ENCODE data around the gene PDE2A. TPM values are rescaled to one million over a fixed set of nuclear protein-coding genes. Genes with fewer than 3 reads are reported as not detected.

Gene PDE2A
- total and polyA plus RNA-seq, 2 of the 4 experiments (the other 2 are of a cell fraction), result 0.02 TPM; not detected in 1

GRCh38 chr11:72537051-72537450 is 137.2 kb downstream of the PDE2A start:
- no CpG with 5 or more reads among the region's 2 CpGs for WGBS, 2 experiments (ENCODE audit: extremely low coverage in 2 of 2, insufficient read length in 1 of 2)
- no peak for TF ChIP-seq SMC3 (IDR thresholded peaks at IDR 0.05; ENCODE audit: low read depth, low read length)
- no peak for TF ChIP-seq CHD1 (IDR thresholded peaks at IDR 0.05; ENCODE audit: low read depth, low read length)
- no peak for TF ChIP-seq MAZ (IDR thresholded peaks at IDR 0.05; ENCODE audit: borderline replicate concordance, low read depth, low read length)
- TF ChIP-seq MAFK (IDR thresholded peaks at IDR 0.05; ENCODE audit: low read depth, low read length), result no peak
- TF ChIP-seq, protein P1, sequence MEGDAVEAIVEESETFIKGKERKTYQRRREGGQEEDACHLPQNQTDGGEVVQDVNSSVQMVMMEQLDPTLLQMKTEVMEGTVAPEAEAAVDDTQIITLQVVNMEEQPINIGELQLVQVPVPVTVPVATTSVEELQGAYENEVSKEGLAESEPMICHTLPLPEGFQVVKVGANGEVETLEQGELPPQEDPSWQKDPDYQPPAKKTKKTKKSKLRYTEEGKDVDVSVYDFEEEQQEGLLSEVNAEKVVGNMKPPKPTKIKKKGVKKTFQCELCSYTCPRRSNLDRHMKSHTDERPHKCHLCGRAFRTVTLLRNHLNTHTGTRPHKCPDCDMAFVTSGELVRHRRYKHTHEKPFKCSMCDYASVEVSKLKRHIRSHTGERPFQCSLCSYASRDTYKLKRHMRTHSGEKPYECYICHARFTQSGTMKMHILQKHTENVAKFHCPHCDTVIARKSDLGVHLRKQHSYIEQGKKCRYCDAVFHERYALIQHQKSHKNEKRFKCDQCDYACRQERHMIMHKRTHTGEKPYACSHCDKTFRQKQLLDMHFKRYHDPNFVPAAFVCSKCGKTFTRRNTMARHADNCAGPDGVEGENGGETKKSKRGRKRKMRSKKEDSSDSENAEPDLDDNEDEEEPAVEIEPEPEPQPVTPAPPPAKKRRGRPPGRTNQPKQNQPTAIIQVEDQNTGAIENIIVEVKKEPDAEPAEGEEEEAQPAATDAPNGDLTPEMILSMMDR (conservative IDR thresholded peaks at IDR 0.05; ENCODE audit: low read depth, low read length), result no peak
- no peak for TF ChIP-seq BHLHE40 (IDR thresholded peaks at IDR 0.05; ENCODE audit: low read depth, low read length)
- TF ChIP-seq CEBPB (IDR thresholded peaks at IDR 0.05; ENCODE audit: low read depth, low read length), result no peak
- no peaks in the 10 kb centered on the region for H4K20me1 ChIP-seq (ENCODE audit: insufficient read depth, low read length)
- ATAC-seq (ENCODE audit: low read depth) (no peak), DNase-seq (no peak)
- POLR2A ChIA-PET (ENCODE audit: unreplicated experiment), result no interaction called here
- H3K23ac ChIP-seq (ENCODE audit: low read depth, low read length), result no peak overlapping the region
- H3K14ac ChIP-seq (replicated peaks; ENCODE audit: low read depth, low read length), result no peak overlapping the region
- H2BK5ac ChIP-seq (ENCODE audit: low read depth, low read length, poor library complexity, severe bottlenecking), result no peak overlapping the region
- H2BK20ac ChIP-seq (ENCODE audit: low read depth, low read length), result no peak overlapping the region
- H2BK15ac ChIP-seq (ENCODE audit: low read depth, low read length), result no peak overlapping the region
- H2BK120ac ChIP-seq (ENCODE audit: low read depth, low read length), result no peak overlapping the region
- no peaks in the 10 kb centered on the region for H3K9me1 ChIP-seq (ENCODE audit: insufficient read depth, low read length)
- no peak overlapping the region for H2AK9ac ChIP-seq (replicated peaks; ENCODE audit: low read depth, low read length, poor library complexity)
- no peak overlapping the region for H3K56ac ChIP-seq (ENCODE audit: extremely low read depth, insufficient read depth, low read length)
- H4K91ac ChIP-seq (ENCODE audit: insufficient read depth, low read depth, low read length), result no peak overlapping the region
- H4K5ac ChIP-seq (ENCODE audit: low read depth, low read length), result no peak overlapping the region
- no peaks in the 10 kb centered on the region for H3K9me3 ChIP-seq (ENCODE audit: control insufficient read depth, insufficient read depth, low read length)
- H3K4ac ChIP-seq (ENCODE audit: low read depth, low read length), result no peak overlapping the region
- H3K4me1 ChIP-seq (ENCODE audit: control insufficient read depth, insufficient read depth, low read length), result no peaks in the 10 kb centered on the region
- no peaks in the 10 kb centered on the region for H3K36me3 ChIP-seq (ENCODE audit: control insufficient read depth, insufficient read depth, low read length)
- no peak overlapping the region for H3K4me3 ChIP-seq (ENCODE audit: insufficient read depth, low read depth, low read length)
- H3K79me1 ChIP-seq (ENCODE audit: low read depth in 1 of 2, low read length in 2 of 2), result no peaks in the 10 kb centered on the region
- H4K8ac ChIP-seq (ENCODE audit: low read depth in 2 of 2, low read length in 2 of 2), result no peak overlapping the region
- CTCF ChIA-PET, result no interaction called here
- intact Hi-C loops (cut with micrococcal nuclease), result no loop called here
- no peak overlapping the region for H2AFZ ChIP-seq (replicated peaks; ENCODE audit: low read length, poor library complexity)
- H2AK5ac ChIP-seq (ENCODE audit: low read depth, low read length), result no peak overlapping the region
- peaks cover 41% of the 10 kb centered on the region for H3K27me3 ChIP-seq (ENCODE audit: control insufficient read depth, insufficient read depth, low read length)
- no TSS peak for BruUV-seq (replicated peaks)
- H3K4me2 ChIP-seq (ENCODE audit: low read depth, low read length), result no peak overlapping the region
- no peak overlapping the region for H3K27ac ChIP-seq (ENCODE audit: insufficient read depth, low read length)
- no peak overlapping the region for H3K9ac ChIP-seq (ENCODE audit: low read depth, low read length)
- dilution Hi-C loops (cut with HindIII; ENCODE audit: low sequenced_read_pairs, unreplicated experiment), result no loop called here
- no peak overlapping the region for H3K18ac ChIP-seq (ENCODE audit: low read depth, low read length)
- in situ Hi-C loops (cut with MboI; ENCODE audit: low sequenced_read_pairs), result no loop called here

Measured in IMR-90 (cell line).